HCT116 (cell line): ENCODE results near the gene NKTR.

Experiments used
- CEBPB ChIP-seq: IDR thresholded peaks from 2 replicates; pipeline ENCODE4 v1.6.1; 2012; ENCODE audit warnings: low read depth
- EGR1 ChIP-seq: IDR thresholded peaks from 2 replicates; pipeline ENCODE4 v1.6.1; 2012; ENCODE audit warnings: low read depth
- EZH2 ChIP-seq: fragments of 200-600 bp; sonication (generic); IDR thresholded peaks from 2 replicates; pipeline ENCODE4 v1.6.1; 2017; ENCODE audit warnings: antibody characterized with exemption, mixed run types
- EZH2phosphoT487 ChIP-seq: fragments of 200-600 bp; IDR thresholded peaks from 2 replicates; pipeline ENCODE4 v1.6.1; 2018; ENCODE audit warnings: antibody characterized with exemption, borderline replicate concordance
- FOSL1 ChIP-seq: IDR thresholded peaks from 2 replicates; pipeline ENCODE4 v1.6.1; 2012; ENCODE audit warnings: low read depth
- JUND ChIP-seq: IDR thresholded peaks from 2 replicates; pipeline ENCODE4 v1.6.1; 2012
- POLR2A ChIP-seq: IDR thresholded peaks from 2 replicates; pipeline ENCODE4 v1.7.0; 2011; ENCODE audit warnings: borderline replicate concordance; ENCODE audit not compliant: insufficient read depth, insufficient read length; ENCODE audit errors: extremely low read depth
- POLR2AphosphoS5 ChIP-seq: IDR thresholded peaks from 2 replicates; pipeline ENCODE4 v1.6.1; 2011; ENCODE audit warnings: mild to moderate bottlenecking, low read depth, low read length, moderate library complexity
- SIN3A ChIP-seq: IDR thresholded peaks from 2 replicates; pipeline ENCODE4 v1.6.1; 2012; ENCODE audit warnings: low read depth
- TCF7L2 ChIP-seq: IDR thresholded peaks from 2 replicates; pipeline ENCODE4 v1.7.0; 2011; ENCODE audit warnings: borderline replicate concordance, inconsistent platforms; ENCODE audit not compliant: insufficient read depth, insufficient read length; ENCODE audit errors: extremely low read depth
- ZFX ChIP-seq: fragments of 450-650 bp; IDR thresholded peaks from 2 replicates; pipeline ENCODE4 v1.6.1; 2017
- ZNF274 ChIP-seq: fragments of 200-500 bp; sonication (Bioruptor generic); IDR thresholded peaks from 2 replicates; pipeline ENCODE4 v1.6.1; 2014; ENCODE audit warnings: mild to moderate bottlenecking, low read depth, low read length, inconsistent platforms
- TF ChIP-seq, protein P1 (sequence below), 3 experiments: fragments of 200-600 bp in 1 of 3; sonication (generic) in 1 of 3; IDR thresholded peaks in 2 of 3; conservative IDR thresholded peaks in 1 of 3; 2 replicates each; pipeline ENCODE4 v1.5.1; 2012 to 2017; ENCODE audit warnings: low read depth in 2 of 3, low read length in 2 of 3, antibody characterized with exemption in 1 of 3, borderline replicate concordance in 1 of 3, control low read depth in 1 of 3, mild to moderate bottlenecking in 1 of 3, mixed read lengths in 1 of 3, mixed run types in 1 of 3, moderate library complexity in 1 of 3; ENCODE audit not compliant: insufficient read depth in 1 of 3
- TF ChIP-seq, protein P2 (sequence below): IDR thresholded peaks from 2 replicates; pipeline ENCODE4 v1.6.1; 2012; ENCODE audit warnings: low read depth

DNA sequence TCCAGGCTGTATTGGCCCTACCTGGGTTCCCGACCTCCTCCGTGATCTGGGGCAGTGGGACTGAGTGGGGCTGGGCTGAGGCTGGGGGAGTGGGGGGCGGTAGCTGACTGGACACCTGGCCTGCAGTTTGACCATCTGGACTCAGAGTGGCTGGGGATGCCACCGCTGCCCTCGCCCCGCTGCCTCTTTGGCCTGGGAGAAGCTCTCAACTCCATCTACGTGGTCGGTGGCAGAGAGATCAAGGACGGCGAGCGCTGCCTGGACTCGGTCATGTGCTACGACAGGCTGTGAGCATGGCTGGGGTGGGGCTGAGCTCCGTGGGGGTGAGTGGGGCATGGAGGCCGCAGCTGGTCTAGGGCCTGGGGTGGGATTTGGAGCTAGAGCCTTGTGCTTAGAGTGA, 87.5 kb downstream of the NKTR start:
- TF ChIP-seq, protein P1, sequence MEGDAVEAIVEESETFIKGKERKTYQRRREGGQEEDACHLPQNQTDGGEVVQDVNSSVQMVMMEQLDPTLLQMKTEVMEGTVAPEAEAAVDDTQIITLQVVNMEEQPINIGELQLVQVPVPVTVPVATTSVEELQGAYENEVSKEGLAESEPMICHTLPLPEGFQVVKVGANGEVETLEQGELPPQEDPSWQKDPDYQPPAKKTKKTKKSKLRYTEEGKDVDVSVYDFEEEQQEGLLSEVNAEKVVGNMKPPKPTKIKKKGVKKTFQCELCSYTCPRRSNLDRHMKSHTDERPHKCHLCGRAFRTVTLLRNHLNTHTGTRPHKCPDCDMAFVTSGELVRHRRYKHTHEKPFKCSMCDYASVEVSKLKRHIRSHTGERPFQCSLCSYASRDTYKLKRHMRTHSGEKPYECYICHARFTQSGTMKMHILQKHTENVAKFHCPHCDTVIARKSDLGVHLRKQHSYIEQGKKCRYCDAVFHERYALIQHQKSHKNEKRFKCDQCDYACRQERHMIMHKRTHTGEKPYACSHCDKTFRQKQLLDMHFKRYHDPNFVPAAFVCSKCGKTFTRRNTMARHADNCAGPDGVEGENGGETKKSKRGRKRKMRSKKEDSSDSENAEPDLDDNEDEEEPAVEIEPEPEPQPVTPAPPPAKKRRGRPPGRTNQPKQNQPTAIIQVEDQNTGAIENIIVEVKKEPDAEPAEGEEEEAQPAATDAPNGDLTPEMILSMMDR (IDR thresholded peaks at IDR 0.05 in 2 of 3, conservative IDR thresholded peaks at IDR 0.05 in 1 of 3; ENCODE audit: borderline replicate concordance in 1 of 3, insufficient read depth in 1 of 3, low read depth in 2 of 3, low read length in 2 of 3), result no peak
- no peak for TF ChIP-seq EZH2
- TF ChIP-seq JUND, result no peak
- no peak for TF ChIP-seq POLR2AphosphoS5
- TF ChIP-seq POLR2A, result no peak
- TF ChIP-seq ZNF274, result no peak
- TF ChIP-seq CEBPB, result no peak
- TF ChIP-seq EGR1, result no peak
- no peak for TF ChIP-seq TCF7L2
- TF ChIP-seq FOSL1, result no peak
- TF ChIP-seq, protein P2, sequence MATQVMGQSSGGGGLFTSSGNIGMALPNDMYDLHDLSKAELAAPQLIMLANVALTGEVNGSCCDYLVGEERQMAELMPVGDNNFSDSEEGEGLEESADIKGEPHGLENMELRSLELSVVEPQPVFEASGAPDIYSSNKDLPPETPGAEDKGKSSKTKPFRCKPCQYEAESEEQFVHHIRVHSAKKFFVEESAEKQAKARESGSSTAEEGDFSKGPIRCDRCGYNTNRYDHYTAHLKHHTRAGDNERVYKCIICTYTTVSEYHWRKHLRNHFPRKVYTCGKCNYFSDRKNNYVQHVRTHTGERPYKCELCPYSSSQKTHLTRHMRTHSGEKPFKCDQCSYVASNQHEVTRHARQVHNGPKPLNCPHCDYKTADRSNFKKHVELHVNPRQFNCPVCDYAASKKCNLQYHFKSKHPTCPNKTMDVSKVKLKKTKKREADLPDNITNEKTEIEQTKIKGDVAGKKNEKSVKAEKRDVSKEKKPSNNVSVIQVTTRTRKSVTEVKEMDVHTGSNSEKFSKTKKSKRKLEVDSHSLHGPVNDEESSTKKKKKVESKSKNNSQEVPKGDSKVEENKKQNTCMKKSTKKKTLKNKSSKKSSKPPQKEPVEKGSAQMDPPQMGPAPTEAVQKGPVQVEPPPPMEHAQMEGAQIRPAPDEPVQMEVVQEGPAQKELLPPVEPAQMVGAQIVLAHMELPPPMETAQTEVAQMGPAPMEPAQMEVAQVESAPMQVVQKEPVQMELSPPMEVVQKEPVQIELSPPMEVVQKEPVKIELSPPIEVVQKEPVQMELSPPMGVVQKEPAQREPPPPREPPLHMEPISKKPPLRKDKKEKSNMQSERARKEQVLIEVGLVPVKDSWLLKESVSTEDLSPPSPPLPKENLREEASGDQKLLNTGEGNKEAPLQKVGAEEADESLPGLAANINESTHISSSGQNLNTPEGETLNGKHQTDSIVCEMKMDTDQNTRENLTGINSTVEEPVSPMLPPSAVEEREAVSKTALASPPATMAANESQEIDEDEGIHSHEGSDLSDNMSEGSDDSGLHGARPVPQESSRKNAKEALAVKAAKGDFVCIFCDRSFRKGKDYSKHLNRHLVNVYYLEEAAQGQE, result no peak
- no peak for TF ChIP-seq SIN3A
- TF ChIP-seq EZH2phosphoT487, result no peak
- no peak for TF ChIP-seq ZFX
